Measurements from ENCODE around the gene PLSCR1.

DNA sequence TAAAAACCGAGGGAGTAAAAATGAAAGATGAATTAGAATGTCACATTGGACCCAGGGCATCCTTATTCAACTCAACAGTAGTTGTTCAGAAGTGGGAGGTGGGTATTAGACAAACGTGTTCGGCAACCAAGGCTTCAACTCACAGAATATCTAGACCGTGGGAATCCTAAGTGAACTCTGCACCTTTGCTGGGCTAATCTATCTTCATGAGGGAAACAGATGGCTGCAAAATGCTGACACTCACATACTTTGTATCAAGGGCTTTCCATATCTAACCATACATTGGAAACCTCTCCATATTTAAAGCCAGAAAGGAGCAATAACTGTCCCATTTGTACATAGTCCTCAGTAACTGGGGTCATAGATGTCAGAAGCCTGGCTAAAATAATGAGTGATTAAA lies 20.9 kb downstream of the PLSCR1 start:
- TF ChIP-seq, protein P1, sequence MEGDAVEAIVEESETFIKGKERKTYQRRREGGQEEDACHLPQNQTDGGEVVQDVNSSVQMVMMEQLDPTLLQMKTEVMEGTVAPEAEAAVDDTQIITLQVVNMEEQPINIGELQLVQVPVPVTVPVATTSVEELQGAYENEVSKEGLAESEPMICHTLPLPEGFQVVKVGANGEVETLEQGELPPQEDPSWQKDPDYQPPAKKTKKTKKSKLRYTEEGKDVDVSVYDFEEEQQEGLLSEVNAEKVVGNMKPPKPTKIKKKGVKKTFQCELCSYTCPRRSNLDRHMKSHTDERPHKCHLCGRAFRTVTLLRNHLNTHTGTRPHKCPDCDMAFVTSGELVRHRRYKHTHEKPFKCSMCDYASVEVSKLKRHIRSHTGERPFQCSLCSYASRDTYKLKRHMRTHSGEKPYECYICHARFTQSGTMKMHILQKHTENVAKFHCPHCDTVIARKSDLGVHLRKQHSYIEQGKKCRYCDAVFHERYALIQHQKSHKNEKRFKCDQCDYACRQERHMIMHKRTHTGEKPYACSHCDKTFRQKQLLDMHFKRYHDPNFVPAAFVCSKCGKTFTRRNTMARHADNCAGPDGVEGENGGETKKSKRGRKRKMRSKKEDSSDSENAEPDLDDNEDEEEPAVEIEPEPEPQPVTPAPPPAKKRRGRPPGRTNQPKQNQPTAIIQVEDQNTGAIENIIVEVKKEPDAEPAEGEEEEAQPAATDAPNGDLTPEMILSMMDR (IDR thresholded peaks at IDR 0.05; ENCODE audit: low read depth, low read length, poor library complexity, severe bottlenecking): no peak
- TF ChIP-seq EZH2phosphoT487 (IDR thresholded peaks at IDR 0.05; ENCODE audit: borderline replicate concordance, low read length): no peak
